ENCODE measurements around the gene STAG1.

The STAG1 gene

DNA sequence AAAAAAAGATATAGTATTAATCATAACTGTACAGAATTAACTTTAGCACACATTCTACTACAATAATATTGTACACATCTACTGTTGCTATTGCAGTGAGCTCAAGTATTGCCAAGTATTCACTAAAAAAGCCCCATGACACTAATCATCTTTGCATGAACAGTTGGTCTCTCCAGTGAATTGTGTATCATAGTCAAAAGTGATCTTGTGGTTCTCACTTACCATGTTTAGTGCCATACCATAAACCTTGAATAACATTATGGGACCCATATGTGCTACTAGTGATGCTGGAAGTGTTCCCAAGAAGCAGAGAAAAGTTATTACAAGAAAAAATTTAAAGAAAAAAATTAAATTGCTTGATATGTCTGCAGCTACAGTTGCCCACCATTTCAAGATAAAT lies 324.9 kb downstream of the STAG1 start:
- no peaks in the 10 kb centered on the region for H3K4me1 ChIP-seq
- no peaks in the 10 kb centered on the region for H4K20me1 ChIP-seq
- no peak overlapping the region for H3K27ac ChIP-seq
- no peaks in the 10 kb centered on the region for H3K9me3 ChIP-seq (replicated peaks in 1 of 11)
- no peak overlapping the region for H3K4me2 ChIP-seq
- peaks cover 42 to 87% (median 70%) of the 10 kb centered on the region in 11 experiments for H3K36me3 ChIP-seq
- TF ChIP-seq Cebpa-rat (IDR thresholded peaks at IDR 0.05): no peak
- H3K9ac ChIP-seq: no peak overlapping the region
- H3K4me3 ChIP-seq: no peak overlapping the region
- no peaks in the 10 kb centered on the region for H3K27me3 ChIP-seq

DNA sequence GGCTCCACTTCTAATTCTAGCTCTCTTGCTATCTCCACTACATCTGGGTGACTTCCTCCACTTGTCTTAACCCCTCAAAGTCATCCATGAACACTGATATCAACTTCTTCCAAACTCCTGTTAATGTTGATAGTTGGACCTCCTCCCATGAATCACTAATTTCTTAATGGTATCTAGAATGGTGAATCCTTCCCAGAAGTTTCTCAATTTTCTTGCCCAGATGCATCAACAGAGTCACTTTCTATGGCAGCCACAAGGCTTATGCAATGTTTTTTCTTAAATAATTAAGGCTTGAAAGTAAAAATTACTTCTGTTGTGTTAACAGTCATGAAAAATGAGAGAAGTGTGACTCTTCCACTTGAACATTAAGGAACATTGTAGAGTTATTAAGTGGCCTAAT lies 337.7 kb downstream of the STAG1 start:
- Histone ChIP-seq H4K20me1 (no peaks in the 10 kb centered on the region), H3K27ac (no peak overlapping the region), H3K9ac (no peak overlapping the region), H3K4me1 (no peaks in the 10 kb centered on the region), H3K36me3 (peaks cover 62 to 92% (median 72%) of the 10 kb centered on the region in 11 experiments), H3K4me3 (no peak overlapping the region), H3K27me3 (no peaks in the 10 kb centered on the region), H3K4me2 (no peak overlapping the region), H3K9me3 (replicated peaks in 1 of 11) (no peaks in the 10 kb centered on the region; a peak in 1 of 22 replicates)
- no peak for TF ChIP-seq Cebpa-rat (IDR thresholded peaks at IDR 0.05)

DNA sequence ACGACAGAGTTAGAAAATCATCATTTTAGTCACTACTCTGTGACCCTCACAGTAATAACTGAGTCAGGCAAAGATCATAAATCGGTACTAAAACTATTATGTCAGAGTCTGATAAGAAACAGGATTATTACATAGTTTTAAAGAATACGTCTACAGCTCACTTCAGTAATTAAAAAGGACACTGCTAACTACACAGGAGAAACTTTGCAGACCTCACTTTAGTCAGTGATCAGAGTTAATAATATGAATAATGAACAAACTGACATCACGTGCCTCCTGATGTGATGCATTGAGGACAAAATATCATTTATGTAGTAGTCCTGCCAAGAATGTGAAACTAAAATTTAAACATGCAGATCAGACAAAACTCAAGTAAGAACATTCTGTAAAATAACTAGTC lies 339.9 kb downstream of the STAG1 start:
- no peaks in the 10 kb centered on the region for H3K9me3 ChIP-seq (replicated peaks in 1 of 11)
- H3K27me3 ChIP-seq: no peaks in the 10 kb centered on the region
- no peak overlapping the region for H3K27ac ChIP-seq
- no peaks in the 10 kb centered on the region for H3K4me1 ChIP-seq
- no peak overlapping the region for H3K4me2 ChIP-seq
- peaks cover 46 to 82% (median 58%) of the 10 kb centered on the region in 11 experiments for H3K36me3 ChIP-seq
- no peak overlapping the region for H3K4me3 ChIP-seq
- no peak overlapping the region for H3K9ac ChIP-seq
- H4K20me1 ChIP-seq: no peaks in the 10 kb centered on the region
- no peak for TF ChIP-seq Cebpa-rat (IDR thresholded peaks at IDR 0.05)

DNA sequence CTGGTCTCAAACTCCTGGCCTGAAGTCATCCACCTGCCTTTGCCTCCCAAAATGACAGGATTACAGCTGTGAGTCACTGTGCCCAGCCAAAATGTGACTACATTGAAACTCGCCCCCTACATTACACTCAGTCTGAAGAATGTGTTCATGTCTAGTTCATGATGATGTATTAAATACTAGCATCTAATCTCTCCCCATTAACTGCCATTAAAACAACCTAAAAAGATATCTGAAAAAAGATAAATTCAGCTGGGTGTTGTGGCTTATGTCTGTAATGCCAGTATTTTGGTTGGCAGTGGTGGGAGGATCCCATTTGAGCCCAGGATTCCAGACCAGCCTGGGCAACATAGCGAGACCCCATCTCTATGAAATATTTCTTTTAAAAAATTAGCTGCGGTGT lies 342.6 kb downstream of the STAG1 start:
- H3K9ac ChIP-seq: no peak overlapping the region
- TF ChIP-seq Cebpa-rat (IDR thresholded peaks at IDR 0.05): no peak
- no peak overlapping the region for H3K4me2 ChIP-seq
- no peaks in the 10 kb centered on the region for H3K9me3 ChIP-seq (replicated peaks in 1 of 11)
- no peaks in the 10 kb centered on the region for H4K20me1 ChIP-seq
- H3K27ac ChIP-seq: no peak overlapping the region
- H3K4me3 ChIP-seq: no peak overlapping the region
- H3K4me1 ChIP-seq: no peaks in the 10 kb centered on the region
- peaks cover 36 to 79% (median 52%) of the 10 kb centered on the region in 11 experiments for H3K36me3 ChIP-seq
- no peaks in the 10 kb centered on the region for H3K27me3 ChIP-seq

DNA sequence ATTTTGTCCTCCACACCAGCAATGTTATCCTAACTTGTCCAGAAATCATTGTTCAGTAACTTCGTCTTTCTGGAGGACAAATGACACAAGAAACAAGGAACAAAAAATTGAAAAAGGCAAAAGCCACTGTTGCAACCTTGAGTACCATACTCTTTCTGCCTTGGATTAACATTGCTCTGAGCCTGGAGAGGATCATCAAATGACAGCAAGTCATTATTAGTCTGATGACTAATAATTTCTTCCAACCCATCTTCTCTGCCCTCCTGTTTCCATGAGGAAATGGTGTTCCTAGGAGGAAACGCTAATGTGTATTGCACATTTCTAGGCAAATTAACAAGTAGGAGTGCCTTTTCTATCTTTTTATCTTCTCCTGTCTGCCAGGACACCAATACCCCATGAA lies 348.1 kb downstream of the STAG1 start:
- no peak overlapping the region for H3K27ac ChIP-seq
- H4K20me1 ChIP-seq: no peaks in the 10 kb centered on the region
- no peak overlapping the region for H3K4me2 ChIP-seq
- H3K4me1 ChIP-seq: no peaks in the 10 kb centered on the region
- H3K36me3 ChIP-seq: peaks cover 27 to 85% (median 48%) of the 10 kb centered on the region in 11 experiments
- TF ChIP-seq Cebpa-rat (IDR thresholded peaks at IDR 0.05): no peak
- no peaks in the 10 kb centered on the region for H3K9me3 ChIP-seq (replicated peaks in 1 of 11)
- no peak overlapping the region for H3K4me3 ChIP-seq
- no peak overlapping the region for H3K9ac ChIP-seq
- H3K27me3 ChIP-seq: no peaks in the 10 kb centered on the region

DNA sequence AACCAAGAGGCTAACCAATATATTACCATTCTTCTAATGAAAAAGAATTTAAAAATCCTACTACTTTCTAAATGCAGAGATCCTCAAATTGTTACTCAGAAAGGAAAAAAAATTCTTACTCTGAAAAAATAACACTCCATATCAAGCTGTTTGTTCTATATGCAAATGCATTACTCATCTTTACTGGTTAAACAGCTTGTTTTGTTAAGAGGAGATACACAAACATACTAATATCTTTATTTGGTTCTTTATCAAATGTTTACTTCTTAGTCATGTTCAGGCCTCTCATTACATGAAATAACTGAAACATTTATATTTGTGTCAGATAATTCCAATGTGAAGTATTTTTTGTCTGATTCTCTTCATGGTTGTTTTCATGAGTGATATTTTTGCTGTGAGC lies 355.3 kb downstream of the STAG1 start:
- TF ChIP-seq Cebpa-rat (IDR thresholded peaks at IDR 0.05): no peak
- Histone ChIP-seq H3K4me2 (no peak overlapping the region), H3K36me3 (peaks cover 22 to 71% (median 48%) of the 10 kb centered on the region in 11 experiments; a peak in 21 of 22 replicates), H3K9ac (no peak overlapping the region), H3K4me1 (peaks cover 0 to 6% (median 0%) of the 10 kb centered on the region in 10 experiments; a peak in 5 of 20 replicates), H4K20me1 (no peaks in the 10 kb centered on the region), H3K27me3 (no peaks in the 10 kb centered on the region), H3K4me3 (no peak overlapping the region), H3K9me3 (replicated peaks in 1 of 11) (no peaks in the 10 kb centered on the region), H3K27ac (no peak overlapping the region)

DNA sequence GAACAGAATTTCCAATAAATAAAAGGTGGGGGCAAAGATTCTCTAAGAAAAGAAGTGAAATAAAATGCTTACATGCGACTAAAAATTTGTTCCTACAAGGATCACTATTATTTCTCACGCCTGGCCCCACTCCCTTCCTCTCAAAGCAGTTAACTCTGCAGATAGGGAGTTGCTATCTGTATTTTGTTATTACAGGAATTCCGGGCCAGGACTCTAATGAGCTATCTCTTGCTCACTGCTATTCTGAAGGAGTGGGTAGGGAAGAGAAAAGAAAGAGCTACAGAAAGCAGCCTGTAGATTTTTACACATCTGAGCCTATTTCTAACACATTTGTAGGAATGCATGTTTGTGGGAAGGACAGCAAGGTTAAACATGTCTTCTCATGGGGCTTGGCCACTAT lies 361.6 kb downstream of the STAG1 start:
- Histone ChIP-seq H3K9ac (no peak overlapping the region), H3K4me2 (no peak overlapping the region), H3K9me3 (replicated peaks in 1 of 11) (no peaks in the 10 kb centered on the region), H3K27me3 (no peaks in the 10 kb centered on the region), H3K4me1 (peaks cover 0 to 6% (median 0%) of the 10 kb centered on the region in 10 experiments; a peak in 5 of 20 replicates), H3K27ac (no peak overlapping the region), H3K36me3 (peaks cover 7 to 65% (median 30%) of the 10 kb centered on the region in 11 experiments; a peak in 18 of 22 replicates), H3K4me3 (no peak overlapping the region), H4K20me1 (no peaks in the 10 kb centered on the region)
- no peak for TF ChIP-seq Cebpa-rat (IDR thresholded peaks at IDR 0.05)

DNA sequence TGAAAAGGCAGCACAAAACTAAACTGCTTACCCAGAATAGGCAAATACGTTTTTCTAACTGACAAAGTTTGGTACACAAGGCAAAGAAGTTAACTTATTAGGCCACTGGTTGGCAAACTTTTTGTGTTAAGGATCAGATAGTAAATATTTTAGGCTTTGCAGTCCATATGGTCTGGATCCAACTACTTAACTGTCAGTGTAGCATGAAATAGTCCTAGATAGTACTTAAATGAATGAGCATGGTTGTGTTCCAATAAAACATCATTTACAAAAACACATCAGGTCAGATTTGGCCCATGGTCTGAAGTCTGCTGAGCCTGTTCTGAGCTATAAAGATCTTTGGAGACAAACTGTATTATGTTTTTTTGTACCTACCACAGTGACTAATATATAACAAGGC lies 365.1 kb downstream of the STAG1 start:
- H3K27ac ChIP-seq: no peak overlapping the region
- no peaks in the 10 kb centered on the region for H4K20me1 ChIP-seq
- H3K9me3 ChIP-seq (replicated peaks in 1 of 11): no peaks in the 10 kb centered on the region
- H3K4me2 ChIP-seq: no peak overlapping the region
- TF ChIP-seq Cebpa-rat (IDR thresholded peaks at IDR 0.05): no peak
- peaks cover 7 to 55% (median 22%) of the 10 kb centered on the region in 11 experiments; a peak in 17 of 22 replicates for H3K36me3 ChIP-seq
- H3K4me3 ChIP-seq: no peak overlapping the region
- no peaks in the 10 kb centered on the region for H3K27me3 ChIP-seq
- H3K9ac ChIP-seq: no peak overlapping the region
- H3K4me1 ChIP-seq: no peaks in the 10 kb centered on the region

DNA sequence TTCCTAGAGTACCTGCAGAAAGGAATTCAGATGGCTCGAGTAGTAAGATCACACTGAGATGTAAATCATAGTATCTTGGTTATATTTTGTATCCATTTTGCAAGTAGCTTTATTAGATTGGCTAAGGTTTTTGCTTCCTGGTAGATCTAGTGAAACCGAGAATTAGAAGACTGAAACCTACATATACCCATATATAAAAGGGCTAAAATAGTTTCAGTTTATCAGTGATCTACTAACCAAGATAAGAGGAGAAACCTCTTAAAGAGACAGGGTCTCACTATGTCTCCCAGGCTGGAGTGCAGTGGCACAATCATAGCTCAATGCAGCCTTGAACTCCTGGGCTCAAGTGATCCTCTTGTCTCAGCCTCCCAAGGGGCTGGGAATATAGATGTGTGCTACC lies 366.7 kb downstream of the STAG1 start:
- no peak for TF ChIP-seq Cebpa-rat (IDR thresholded peaks at IDR 0.05)
- no peak overlapping the region for H3K4me3 ChIP-seq
- peaks cover 11 to 59% (median 23%) of the 10 kb centered on the region in 11 experiments; a peak in 20 of 22 replicates for H3K36me3 ChIP-seq
- H3K4me1 ChIP-seq: 0 out of 20 replicates have a peak, but pooled peaks cover 0 to 5% (median 0%) of the 10 kb centered on the region in 10 experiments
- H3K9me3 ChIP-seq (replicated peaks in 1 of 11): no peaks in the 10 kb centered on the region
- H4K20me1 ChIP-seq: no peaks in the 10 kb centered on the region
- H3K4me2 ChIP-seq: no peak overlapping the region
- H3K27ac ChIP-seq: no peak overlapping the region
- H3K27me3 ChIP-seq: no peaks in the 10 kb centered on the region
- no peak overlapping the region for H3K9ac ChIP-seq

DNA sequence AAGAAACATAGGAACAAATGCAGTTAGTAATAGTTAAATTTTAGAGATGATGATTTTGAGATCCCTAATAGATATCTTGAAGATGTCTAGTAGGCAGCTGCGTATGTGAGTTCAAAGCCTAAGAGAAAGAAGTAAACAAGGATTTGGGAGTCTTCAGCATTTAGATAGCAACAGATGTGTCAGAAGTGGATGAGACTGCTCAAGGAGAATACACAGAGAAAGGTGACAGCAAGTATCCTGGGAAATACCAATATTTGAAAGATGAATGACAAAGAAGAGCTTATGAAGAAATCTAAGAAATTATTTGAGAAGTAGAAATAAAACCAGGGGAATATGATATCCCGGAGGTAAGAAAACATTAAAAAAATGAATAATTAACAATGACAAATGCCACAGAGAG lies 371.1 kb downstream of the STAG1 start:
- Histone ChIP-seq H3K4me2 (no peak overlapping the region), H3K4me3 (no peak overlapping the region), H3K9me3 (replicated peaks in 1 of 11) (no peaks in the 10 kb centered on the region), H3K9ac (no peak overlapping the region), H3K27me3 (no peaks in the 10 kb centered on the region), H3K27ac (no peak overlapping the region), H3K4me1 (0 out of 20 replicates have a peak, but pooled peaks cover 0 to 5% (median 0%) of the 10 kb centered on the region in 10 experiments), H4K20me1 (no peaks in the 10 kb centered on the region), H3K36me3 (peaks cover 21 to 59% (median 31%) of the 10 kb centered on the region in 11 experiments)
- TF ChIP-seq Cebpa-rat (IDR thresholded peaks at IDR 0.05): no peak

Measured in BLaER1 treated with 17β-estradiol and CSF1 and Interleukin-3, amounts not matched to agents 10 nM and 100 nM (cell line).